Stomach (tissue), 4 donors: Measurements from ENCODE around the gene CTIF.

ENCODE experiments used
- CTCF ChIP-seq, 7 experiments: fragments of 450-650 bp in 4 of 7; fragments of 200-600 bp in 3 of 7; sonication (generic) in 3 of 7; IDR thresholded peaks; one replicate each; pipeline ENCODE4 v1.5.1; 2016 to 2019; ENCODE audit warnings: antibody characterized with exemption in 7 of 7, control low read depth in 2 of 7, mild to moderate bottlenecking in 1 of 7
- POLR2A ChIP-seq, 4 donors: fragments of 450-650 bp; IDR thresholded peaks; one replicate each; pipeline ENCODE4 v1.6.1; 2016; ENCODE audit warnings: antibody characterized with exemption in 4 of 4, control low read depth in 2 of 4, mild to moderate bottlenecking in 1 of 4, moderate library complexity in 1 of 4

GRCh38 chr18:48674758-48675351 lies 136.0 kb downstream of the CTIF start:
- TF ChIP-seq CTCF (IDR thresholded peaks at IDR 0.05) (no peak), POLR2A (IDR thresholded peaks at IDR 0.05) (no peak)
